Activated CD4-positive, alpha-beta T cell treated with anti-CD3 and anti-CD28 coated beads, Interleukin-2, amount 10 ng/mL, durations not matched to agents 7 days and 5 days (primary cell): ENCODE results near the gene FPR3. TPM values are rescaled to one million over a fixed set of nuclear protein-coding genes. Genes with fewer than 3 reads are reported as not detected.

Experiments used
- CTCF ChIA-PET: fragments of 350-600 bp; sonication (Branson Sonifier 250); formaldehyde crosslinking; loops from one replicate; lab custom pipeline; 2021; ENCODE audit warnings: antibody characterized with exemption; lab: Charles Lee
- POLR2A ChIA-PET: fragments of 350-600 bp; sonication (Branson Sonifier 250); formaldehyde crosslinking; loops from one replicate; lab custom pipeline; 2021; ENCODE audit warnings: antibody characterized with exemption; lab: Charles Lee
- DNase-seq: peaks from one replicate; pipeline ENCODE4 v3.0.0-alpha.2; 2020
- H3K27ac Mint-ChIP-seq: one replicate; pipeline ENCODE4 v1.8.0; 2021; ENCODE audit warnings: mild to moderate bottlenecking, moderate library complexity, mixed read lengths
- H3K27me3 Mint-ChIP-seq: one replicate; pipeline ENCODE4 v1.8.0; 2021; ENCODE audit warnings: mixed read lengths
- H3K36me3 Mint-ChIP-seq: one replicate; pipeline ENCODE4 v1.8.0; 2021; ENCODE audit warnings: low read depth, mixed read lengths
- H3K4me1 Mint-ChIP-seq: one replicate; pipeline ENCODE4 v1.8.0; 2021; ENCODE audit warnings: mixed read lengths
- H3K4me3 Mint-ChIP-seq: one replicate; pipeline ENCODE4 v1.8.0; 2021; ENCODE audit warnings: mild to moderate bottlenecking, moderate library complexity, mixed read lengths
- H3K9me3 Mint-ChIP-seq: one replicate; pipeline ENCODE4 v1.8.0; 2021; ENCODE audit warnings: mixed read lengths
- total RNA-seq, 2 experiments: library from RNA; stranded (reverse); gene quantifications; one replicate each; pipeline ENCODE4 v1.2.3, GENCODE V29; 2021

Gene FPR3, protein sequence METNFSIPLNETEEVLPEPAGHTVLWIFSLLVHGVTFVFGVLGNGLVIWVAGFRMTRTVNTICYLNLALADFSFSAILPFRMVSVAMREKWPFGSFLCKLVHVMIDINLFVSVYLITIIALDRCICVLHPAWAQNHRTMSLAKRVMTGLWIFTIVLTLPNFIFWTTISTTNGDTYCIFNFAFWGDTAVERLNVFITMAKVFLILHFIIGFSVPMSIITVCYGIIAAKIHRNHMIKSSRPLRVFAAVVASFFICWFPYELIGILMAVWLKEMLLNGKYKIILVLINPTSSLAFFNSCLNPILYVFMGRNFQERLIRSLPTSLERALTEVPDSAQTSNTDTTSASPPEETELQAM
- not detected for total RNA-seq

GRCh38 chr19:51794885-51795490 is at the start of gene FPR3:
Gene FPR3, plus strand, starts transcription at chr19:51795157. Its CDS starts 28,592 bp downstream, at chr19:51823749.
- Mint-ChIP-seq H3K9me3 (peaks cover 31% of the 10 kb centered on the region), H3K27me3 (no peaks in the 10 kb centered on the region), H3K4me1 (no peaks in the 10 kb centered on the region), H3K27ac (no peak within 1 kb of the TSS), H3K36me3 (no peaks in the 10 kb centered on the region), H3K4me3 (no peak within 1 kb of the TSS)
- no peak for DNase-seq
- CTCF ChIA-PET, result no interaction called here
- POLR2A ChIA-PET, result no interaction called here

DNA sequence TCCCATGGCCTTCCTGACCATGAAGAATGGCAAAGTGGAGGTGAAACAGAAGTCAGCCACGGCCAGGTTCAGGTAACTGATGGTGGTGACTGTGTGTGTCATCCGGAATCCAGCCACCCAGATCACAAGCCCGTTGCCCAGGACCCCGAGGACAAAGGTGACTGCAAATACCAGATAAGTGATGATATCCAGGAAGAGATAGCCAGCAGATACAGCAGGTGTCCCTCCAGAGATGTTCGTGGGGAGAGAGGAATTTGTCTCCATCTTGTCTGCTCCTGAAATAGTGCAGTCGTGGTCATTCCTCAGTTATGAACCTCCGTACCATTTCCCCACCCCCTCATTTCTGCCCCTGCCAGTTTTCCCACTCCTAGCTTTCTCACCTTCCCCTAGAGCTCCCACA is 48.2 kb upstream of the FPR3 start:
- ChIA-PET CTCF (no interaction called here), POLR2A (no interaction called here)
- no peak overlapping the region for H3K4me3 Mint-ChIP-seq

DNA sequence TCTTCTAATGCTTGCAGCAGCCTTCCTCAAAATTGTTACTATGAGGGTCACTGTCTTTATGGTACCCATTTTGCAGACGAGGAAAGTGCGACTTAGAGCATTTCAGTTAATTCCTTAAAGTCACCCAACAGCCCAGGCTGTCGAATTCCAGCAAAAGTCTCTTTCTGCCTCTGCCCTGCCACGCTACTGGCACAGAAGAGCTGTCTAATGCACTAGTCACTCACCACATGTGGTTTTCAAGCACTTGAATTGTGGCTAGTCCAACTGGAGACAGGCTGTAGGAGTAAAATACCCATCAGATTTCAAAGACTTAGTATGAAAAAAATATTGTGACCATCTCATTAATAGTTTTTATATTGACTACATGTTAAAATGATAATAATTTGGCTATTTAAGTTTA is 45.0 kb upstream of the FPR3 start:
- Mint-ChIP-seq H3K4me1 (no peaks in the 10 kb centered on the region), H3K36me3 (no peaks in the 10 kb centered on the region), H3K9me3 (no peaks in the 10 kb centered on the region), H3K4me3 (no peak overlapping the region), H3K27me3 (no peaks in the 10 kb centered on the region), H3K27ac (no peak overlapping the region)
- ChIA-PET POLR2A (no interaction called here), CTCF (no interaction called here)
- no peak for DNase-seq

More for the DNA sequence above, 48.2 kb upstream of the FPR3 start:
- Mint-ChIP-seq H3K4me1 (no peaks in the 10 kb centered on the region), H3K36me3 (no peaks in the 10 kb centered on the region), H3K27ac (no peak overlapping the region), H3K9me3 (no peaks in the 10 kb centered on the region), H3K27me3 (no peaks in the 10 kb centered on the region)
- DNase-seq, result no peak

DNA sequence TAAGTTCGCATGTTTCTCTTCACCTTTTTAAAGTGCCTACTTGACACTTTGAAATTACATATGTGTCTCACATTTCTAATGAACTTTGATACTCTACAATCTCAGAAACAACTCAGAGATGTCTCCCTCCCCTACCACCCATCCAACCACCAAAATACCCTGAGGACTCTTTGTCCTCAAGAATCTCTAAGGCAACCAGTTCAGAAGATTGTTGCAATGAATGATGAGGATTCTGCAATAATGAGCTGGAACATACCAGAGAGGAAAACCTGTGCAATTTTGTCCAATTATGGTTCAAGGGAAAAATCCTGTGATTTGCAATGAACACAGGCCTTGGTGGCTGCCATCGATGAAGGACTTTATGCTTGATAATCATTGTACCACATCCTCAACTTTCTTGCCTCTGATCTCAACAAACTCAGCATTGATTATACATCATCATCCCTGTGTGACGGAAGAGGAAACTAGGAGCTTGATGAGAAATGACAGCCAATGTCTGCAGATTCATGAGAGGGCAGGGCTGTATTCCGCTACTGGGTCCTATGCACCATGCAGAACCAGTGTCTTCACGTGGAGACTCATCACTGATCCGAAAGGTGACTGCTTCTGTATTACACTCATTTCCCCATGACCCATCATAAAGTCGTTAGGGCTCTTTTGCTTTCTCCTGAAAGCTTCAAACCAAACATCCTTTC is 44.4 kb upstream of the FPR3 start:
- H3K9me3 Mint-ChIP-seq, result no peaks in the 10 kb centered on the region
- no peak overlapping the region for H3K27ac Mint-ChIP-seq
- H3K27me3 Mint-ChIP-seq, result no peaks in the 10 kb centered on the region
- POLR2A ChIA-PET, result no interaction called here
- CTCF ChIA-PET, result interaction anchor here (1.2 kb wide), 1 partner anchor 9 kb away, joined by 4 read pairs; no protein-coding TSS in a partner anchor
- no peaks in the 10 kb centered on the region for H3K36me3 Mint-ChIP-seq
- no peak for DNase-seq
- H3K4me1 Mint-ChIP-seq, result no peaks in the 10 kb centered on the region
- H3K4me3 Mint-ChIP-seq, result no peak overlapping the region

- H3K9me3 Mint-ChIP-seq, result peaks cover under 1% of the 10 kb centered on the region
- H3K27ac Mint-ChIP-seq, result no peak within 1 kb of the TSS
- no peaks in the 10 kb centered on the region for H3K27me3 Mint-ChIP-seq
- no peak within 1 kb of the TSS for H3K4me3 Mint-ChIP-seq
- CTCF ChIA-PET, result interaction anchor here (1.2 kb wide), 1 partner anchor 10 kb away, joined by 4 read pairs; no protein-coding TSS in a partner anchor
- no peaks in the 10 kb centered on the region for H3K4me1 Mint-ChIP-seq
- H3K36me3 Mint-ChIP-seq, result no peaks in the 10 kb centered on the region
- DNase-seq, result no peak
- POLR2A ChIA-PET, result no interaction called here
Observed at GRCh38 chr19:51751655-51752054, 43.3 kb upstream of the FPR3 start, which contains the start of gene FPR1. Gene FPR1, minus strand, starts transcription at chr19:51751878. Its CDS starts 4,884 bp downstream, at chr19:51746994.

GRCh38 chr19:51754109-51754508 is 40.8 kb upstream of the FPR3 start:
- H3K36me3 Mint-ChIP-seq, result no peaks in the 10 kb centered on the region
- CTCF ChIA-PET, result no interaction called here
- no peak overlapping the region for H3K27ac Mint-ChIP-seq
- H3K4me1 Mint-ChIP-seq, result no peaks in the 10 kb centered on the region
- peaks cover 2% of the 10 kb centered on the region for H3K9me3 Mint-ChIP-seq
- no peaks in the 10 kb centered on the region for H3K27me3 Mint-ChIP-seq
- no peak for DNase-seq
- POLR2A ChIA-PET, result no interaction called here
- no peak overlapping the region for H3K4me3 Mint-ChIP-seq

GRCh38 chr19:51754770-51755169 is 40.2 kb upstream of the FPR3 start:
- Mint-ChIP-seq H3K27ac (no peak overlapping the region), H3K4me1 (no peaks in the 10 kb centered on the region), H3K27me3 (no peaks in the 10 kb centered on the region), H3K9me3 (peaks cover 2% of the 10 kb centered on the region), H3K36me3 (no peaks in the 10 kb centered on the region), H3K4me3 (no peak overlapping the region)
- CTCF ChIA-PET, result no interaction called here
- no peak for DNase-seq
- POLR2A ChIA-PET, result no interaction called here

GRCh38 chr19:51755571-51755970 is 39.4 kb upstream of the FPR3 start:
- ChIA-PET CTCF (no interaction called here), POLR2A (no interaction called here)
- H3K4me1 Mint-ChIP-seq, result no peaks in the 10 kb centered on the region
- no peaks in the 10 kb centered on the region for H3K27me3 Mint-ChIP-seq
- no peak for DNase-seq
- H3K4me3 Mint-ChIP-seq, result no peak overlapping the region
- no peaks in the 10 kb centered on the region for H3K36me3 Mint-ChIP-seq
- H3K9me3 Mint-ChIP-seq, result peaks cover 2% of the 10 kb centered on the region
- no peak overlapping the region for H3K27ac Mint-ChIP-seq

DNA sequence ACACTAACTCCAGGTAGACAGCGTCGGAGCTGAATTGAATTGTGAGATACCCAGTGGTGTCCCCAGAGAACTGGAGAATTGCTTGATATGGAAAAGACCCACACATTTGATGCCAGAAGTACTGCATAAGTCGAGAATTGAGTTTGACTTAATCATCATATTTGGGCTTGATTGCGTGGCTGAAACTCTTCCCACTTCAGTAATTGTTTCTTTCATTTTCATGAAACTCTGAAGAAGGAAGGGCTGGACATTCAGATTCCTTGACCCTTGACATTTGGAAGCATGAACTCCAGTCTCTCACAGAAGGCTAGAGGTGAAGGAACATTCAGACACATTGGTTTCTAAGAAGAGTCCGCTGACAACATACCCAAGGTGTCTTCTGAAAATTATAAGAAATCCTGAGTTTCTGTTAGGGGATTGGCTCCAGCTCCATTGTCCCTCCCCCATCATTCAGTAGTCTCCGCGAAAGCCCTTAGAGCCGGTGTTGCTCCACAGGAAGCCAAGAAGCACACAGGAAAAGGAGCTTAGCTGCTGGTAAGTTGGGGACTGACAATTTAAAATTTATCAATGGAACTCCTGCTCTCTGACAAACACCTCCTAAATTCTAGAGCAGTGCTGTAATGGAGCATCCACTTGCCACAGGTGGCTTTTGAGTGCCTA is 34.1 kb upstream of the FPR3 start, which contains the start of gene FPR2:
Gene FPR2, plus strand, starts transcription at position 484 of the 660 bp plus-strand sequence. CDS start 7,479 bp downstream, outside the sequence.
- H3K36me3 Mint-ChIP-seq, result no peaks in the 10 kb centered on the region
- POLR2A ChIA-PET, result no interaction called here
- CTCF ChIA-PET, result no interaction called here
- no peaks in the 10 kb centered on the region for H3K4me1 Mint-ChIP-seq
- H3K4me3 Mint-ChIP-seq, result no peak within 1 kb of the TSS
- no peaks in the 10 kb centered on the region for H3K27me3 Mint-ChIP-seq
- DNase-seq, result no peak
- H3K9me3 Mint-ChIP-seq, result peaks cover 2% of the 10 kb centered on the region
- H3K27ac Mint-ChIP-seq, result no peak within 1 kb of the TSS

DNA sequence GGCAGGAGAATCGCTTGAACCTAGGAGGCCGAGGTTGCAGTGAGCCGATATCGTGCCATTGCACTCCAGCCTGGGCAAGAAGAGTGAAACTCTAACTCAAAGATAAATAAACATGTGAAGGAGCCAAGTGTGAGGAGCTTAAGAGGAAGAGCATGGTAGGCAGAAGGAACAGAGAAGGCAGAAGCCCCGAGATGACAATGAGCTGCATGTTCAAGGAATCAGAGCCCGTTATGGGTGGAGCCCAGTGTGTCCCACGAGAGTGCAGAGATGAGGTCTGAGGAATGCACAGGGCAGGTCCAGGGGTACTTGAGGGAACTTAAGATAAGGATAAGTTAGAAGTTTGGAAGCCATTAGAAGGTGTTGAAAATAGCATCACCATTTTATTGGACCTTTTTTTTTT is 33.3 kb upstream of the FPR3 start:
- Mint-ChIP-seq H3K36me3 (no peaks in the 10 kb centered on the region), H3K27ac (no peak overlapping the region), H3K4me1 (no peaks in the 10 kb centered on the region), H3K4me3 (no peak overlapping the region), H3K27me3 (no peaks in the 10 kb centered on the region), H3K9me3 (peaks cover 2% of the 10 kb centered on the region)
- no peak for DNase-seq
- ChIA-PET CTCF (no interaction called here), POLR2A (no interaction called here)

DNA sequence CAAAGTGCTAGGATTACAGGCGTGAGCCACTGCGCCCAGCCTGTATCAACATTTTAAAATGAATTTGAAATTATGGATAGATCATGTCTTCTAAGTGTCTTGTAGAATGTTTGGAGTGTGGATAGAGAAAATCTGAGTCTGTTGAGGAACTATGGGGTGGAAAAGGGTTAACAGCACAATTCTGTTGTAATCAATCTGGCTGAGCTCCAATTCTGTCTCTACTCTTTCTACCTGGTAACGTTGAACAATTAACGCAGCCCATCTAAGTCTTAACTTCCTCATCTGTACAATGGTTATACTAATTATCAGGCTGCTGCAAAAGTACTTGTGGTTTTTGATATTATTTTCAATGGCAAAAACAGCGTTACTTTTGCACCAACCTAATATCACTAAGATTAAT is 29.9 kb upstream of the FPR3 start:
- no peak overlapping the region for H3K27ac Mint-ChIP-seq
- H3K27me3 Mint-ChIP-seq, result no peaks in the 10 kb centered on the region
- H3K4me3 Mint-ChIP-seq, result no peak overlapping the region
- DNase-seq, result no peak
- CTCF ChIA-PET, result no interaction called here
- POLR2A ChIA-PET, result no interaction called here
- no peaks in the 10 kb centered on the region for H3K9me3 Mint-ChIP-seq
- H3K36me3 Mint-ChIP-seq, result no peaks in the 10 kb centered on the region
- H3K4me1 Mint-ChIP-seq, result no peaks in the 10 kb centered on the region

GRCh38 chr19:51766461-51766860 is 28.5 kb upstream of the FPR3 start:
- CTCF ChIA-PET, result no interaction called here
- Mint-ChIP-seq H3K4me3 (no peak overlapping the region), H3K36me3 (no peaks in the 10 kb centered on the region), H3K27ac (no peak overlapping the region), H3K9me3 (peaks cover 2% of the 10 kb centered on the region), H3K27me3 (peaks cover 5% of the 10 kb centered on the region), H3K4me1 (no peaks in the 10 kb centered on the region)
- POLR2A ChIA-PET, result no interaction called here
- no peak for DNase-seq
